GM12891 (cell line): Measurements from ENCODE around the gene SPAG7.

Experiments
- PAX5 ChIP-seq: IDR thresholded peaks from 2 replicates; pipeline ENCODE4 v1.6.1; 2011; ENCODE audit warnings: low read length, moderate library complexity, mild to moderate bottlenecking; ENCODE audit not compliant: insufficient read depth, severe bottlenecking
- POLR2A ChIP-seq: IDR thresholded peaks from 2 replicates; pipeline ENCODE4 v1.6.1; 2011; ENCODE audit warnings: low read depth, low read length, control low read depth
- POLR2AphosphoS5 ChIP-seq: IDR thresholded peaks from 2 replicates; pipeline ENCODE4 v1.6.1; 2011; ENCODE audit warnings: low read depth, low read length, control low read depth
- POU2F2 ChIP-seq: IDR thresholded peaks from 2 replicates; pipeline ENCODE4 v1.6.1; 2011; ENCODE audit warnings: low read depth, mild to moderate bottlenecking, control low read depth, low read length, moderate library complexity
- SPI1 ChIP-seq: IDR thresholded peaks from 2 replicates; pipeline ENCODE4 v1.6.1; 2011; ENCODE audit warnings: low read depth, low read length, control low read depth
- TAF1 ChIP-seq: IDR thresholded peaks from 2 replicates; pipeline ENCODE4 v1.6.1; 2011; ENCODE audit warnings: low read depth, low read length, control low read depth

- no peak for TF ChIP-seq POLR2A
- TF ChIP-seq TAF1 = no peak
- TF ChIP-seq POU2F2 = no peak
- no peak for TF ChIP-seq POLR2AphosphoS5
- TF ChIP-seq SPI1 = no peak
- no peak for TF ChIP-seq PAX5
Observed at GRCh38 chr17:4968486-4969046, 949 bp upstream of the SPAG7 start.
